Fibroblast of lung (primary cell): Measurements from ENCODE around the gene TANGO6. TPM values are rescaled to one million over a fixed set of nuclear protein-coding genes. Genes with fewer than 3 reads are reported as not detected.

Experiments
- DNase-seq, 2 donors: peaks; one replicate each; pipeline versions ENCODE4 v3.0.0 to v3.0.0-alpha.2; 2010; ENCODE audit warnings: low read depth in 2 of 2
- H2AFZ ChIP-seq: 2 replicates; pipeline ENCODE4 v1.5.1; 2012; ENCODE audit warnings: low read length, control low read depth, inconsistent platforms
- H3K27ac ChIP-seq: 2 replicates; pipeline ENCODE4 v1.5.1; 2011; ENCODE audit warnings: low read length, control low read depth; ENCODE audit not compliant: insufficient read depth
- H3K27me3 ChIP-seq: 2 replicates; pipeline ENCODE4 v1.5.1; 2011; ENCODE audit warnings: mild to moderate bottlenecking, low read length; ENCODE audit not compliant: control insufficient read depth, insufficient read depth
- H3K36me3 ChIP-seq: 2 replicates; pipeline ENCODE4 v1.5.1; 2011; ENCODE audit warnings: low read length; ENCODE audit not compliant: control insufficient read depth, insufficient read depth
- H3K4me1 ChIP-seq: 2 replicates; pipeline ENCODE4 v1.5.1; 2011; ENCODE audit warnings: low read length; ENCODE audit not compliant: control insufficient read depth, insufficient read depth; ENCODE audit errors: extremely low read depth
- H3K4me2 ChIP-seq: 2 replicates; pipeline ENCODE4 v1.5.1; 2011; ENCODE audit warnings: low read length, control low read depth; ENCODE audit not compliant: insufficient read depth; ENCODE audit errors: extremely low read depth
- H3K4me3 ChIP-seq, 4 experiments: fragments of 200-600 bp in 1 of 4; sonication (generic) in 1 of 4; replicated peaks in 1 of 4; 2 replicates each; pipeline ENCODE4 v1.5.1; 2011 to 2016; ENCODE audit warnings: low read length in 4 of 4, low read depth in 3 of 4, mild to moderate bottlenecking in 3 of 4, control low read depth in 2 of 4, inconsistent platforms in 1 of 4, mixed read lengths in 1 of 4; ENCODE audit not compliant: insufficient read depth in 1 of 4; ENCODE audit errors: control extremely low read depth in 1 of 4
- H3K79me2 ChIP-seq: 2 replicates; pipeline ENCODE4 v1.5.1; 2012; ENCODE audit warnings: mild to moderate bottlenecking, low read length, inconsistent platforms; ENCODE audit not compliant: control insufficient read depth, insufficient read depth
- H3K9ac ChIP-seq: 2 replicates; pipeline ENCODE4 v1.5.1; 2011; ENCODE audit warnings: mild to moderate bottlenecking, low read length, control low read depth; ENCODE audit not compliant: insufficient read depth
- H3K9me3 ChIP-seq: 2 replicates; pipeline ENCODE4 v1.5.1; 2012; ENCODE audit warnings: low read depth, low read length; ENCODE audit not compliant: control insufficient read depth, insufficient read depth
- H4K20me1 ChIP-seq: 2 replicates; pipeline ENCODE4 v1.5.1; 2011; ENCODE audit warnings: low read length; ENCODE audit not compliant: control insufficient read depth, insufficient read depth; ENCODE audit errors: extremely low read depth
- CTCF ChIP-seq, 2 donors: IDR thresholded peaks in 1 of 2; conservative IDR thresholded peaks in 1 of 2; 1 replicate in 1 of 2; 2 replicates in 1 of 2; pipeline ENCODE4 v1.5.1; 2011 to 2012; ENCODE audit warnings: low read length in 2 of 2, control low read depth in 1 of 2, inconsistent platforms in 1 of 2, low read depth in 1 of 2, mild to moderate bottlenecking in 1 of 2
- EZH2 ChIP-seq: IDR thresholded peaks from 2 replicates; pipeline ENCODE4 v1.5.1; 2012; ENCODE audit warnings: low read length, control low read depth, mild to moderate bottlenecking; ENCODE audit errors: missing control alignments
- polyA plus RNA-seq, 2 donors: library from polyadenylated mRNA; depleted of rRNA in 1 of 2; stranded (reverse) in 1 of 2; unstranded in 1 of 2; fragments of >200 nt; gene quantifications; 2 replicates each; pipeline ENCODE4 v1.2.1, GENCODE V29; 2011 to 2012; ENCODE audit warnings: missing spikeins in 1 of 2
- total RNA-seq: library from RNA; depleted of rRNA; stranded (reverse); fragments of >200 nt; gene quantifications from 2 replicates; pipeline ENCODE4 v1.2.1, GENCODE V29; 2014

Gene TANGO6
- total and polyA plus RNA-seq, 2 donors (not counting 1 experiment from before 2014, with no cell fraction given) = 6.5 to 29.9 TPM

- Histone ChIP-seq H3K4me3 (no peak overlapping the region), H3K9ac (no peak overlapping the region), H3K27me3 (no peaks in the 10 kb centered on the region), H3K9me3 (no peaks in the 10 kb centered on the region), H3K4me2 (no peak overlapping the region), H3K27ac (no peak overlapping the region), H3K79me2 (no peaks in the 10 kb centered on the region), H3K36me3 (no peaks in the 10 kb centered on the region), H2AFZ (no peak overlapping the region), H4K20me1 (no peaks in the 10 kb centered on the region), H3K4me1 (no peaks in the 10 kb centered on the region)
- TF ChIP-seq CTCF (conservative IDR thresholded peaks at IDR 0.05 in 1 of 2, IDR thresholded peaks at IDR 0.05 in 1 of 2; ENCODE audit: low read depth in 1 of 2, low read length in 2 of 2) (no peak), EZH2 (no peak)
- DNase-seq = peak in 1 of 2 donors; percentile 63
Measured at GRCh38 chr16:69055008-69055407, 211.7 kb downstream of the TANGO6 start.

- Histone ChIP-seq H3K4me2 (no peak overlapping the region), H3K36me3 (no peaks in the 10 kb centered on the region), H3K9me3 (no peaks in the 10 kb centered on the region), H2AFZ (no peak overlapping the region), H3K27me3 (no peaks in the 10 kb centered on the region), H3K79me2 (no peaks in the 10 kb centered on the region), H3K4me3 (no peak overlapping the region), H3K4me1 (no peaks in the 10 kb centered on the region), H3K9ac (no peak overlapping the region), H3K27ac (no peak overlapping the region), H4K20me1 (no peaks in the 10 kb centered on the region)
- DNase-seq = no peak
- TF ChIP-seq CTCF (conservative IDR thresholded peaks at IDR 0.05 in 1 of 2, IDR thresholded peaks at IDR 0.05 in 1 of 2; ENCODE audit: low read depth in 1 of 2, low read length in 2 of 2) (no peak), EZH2 (no peak)
Measured at GRCh38 chr16:69055980-69056379, 212.6 kb downstream of the TANGO6 start.

- H3K9ac ChIP-seq = no peak overlapping the region
- no peak overlapping the region for H3K27ac ChIP-seq
- no peaks in the 10 kb centered on the region for H3K4me1 ChIP-seq
- no peak overlapping the region for H2AFZ ChIP-seq
- DNase-seq = no peak
- H3K9me3 ChIP-seq = no peaks in the 10 kb centered on the region
- no peak overlapping the region for H3K4me2 ChIP-seq
- no peak overlapping the region for H3K4me3 ChIP-seq
- H3K79me2 ChIP-seq = no peaks in the 10 kb centered on the region
- H3K36me3 ChIP-seq = no peaks in the 10 kb centered on the region
- TF ChIP-seq CTCF (conservative IDR thresholded peaks at IDR 0.05 in 1 of 2, IDR thresholded peaks at IDR 0.05 in 1 of 2; ENCODE audit: low read depth in 1 of 2, low read length in 2 of 2) = no peak
- TF ChIP-seq EZH2 = no peak
- no peaks in the 10 kb centered on the region for H4K20me1 ChIP-seq
- no peaks in the 10 kb centered on the region for H3K27me3 ChIP-seq
Measured at GRCh38 chr16:69056421-69056820, 213.1 kb downstream of the TANGO6 start.
